ENCODE results near the gene OPCML.

DNA sequence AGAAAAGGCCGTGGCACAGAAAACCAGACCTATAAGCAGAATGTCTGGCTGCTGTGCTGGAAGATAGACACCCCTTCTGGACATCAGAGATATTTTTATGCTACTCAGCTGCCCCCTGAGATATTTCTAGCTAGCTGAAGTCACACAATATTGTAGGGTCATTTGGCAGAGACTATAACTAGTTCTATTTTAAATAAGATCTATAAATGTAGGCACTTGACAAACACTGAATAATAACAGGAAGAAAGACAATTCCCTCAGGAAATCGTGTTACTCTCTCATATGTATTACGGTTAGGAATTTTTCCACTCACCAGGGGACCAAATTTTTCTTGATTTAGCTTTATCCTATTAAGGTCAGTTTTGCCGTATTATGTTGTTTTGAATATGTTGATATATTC lies 845.4 kb downstream of the OPCML start:
- TF ChIP-seq, protein P1, sequence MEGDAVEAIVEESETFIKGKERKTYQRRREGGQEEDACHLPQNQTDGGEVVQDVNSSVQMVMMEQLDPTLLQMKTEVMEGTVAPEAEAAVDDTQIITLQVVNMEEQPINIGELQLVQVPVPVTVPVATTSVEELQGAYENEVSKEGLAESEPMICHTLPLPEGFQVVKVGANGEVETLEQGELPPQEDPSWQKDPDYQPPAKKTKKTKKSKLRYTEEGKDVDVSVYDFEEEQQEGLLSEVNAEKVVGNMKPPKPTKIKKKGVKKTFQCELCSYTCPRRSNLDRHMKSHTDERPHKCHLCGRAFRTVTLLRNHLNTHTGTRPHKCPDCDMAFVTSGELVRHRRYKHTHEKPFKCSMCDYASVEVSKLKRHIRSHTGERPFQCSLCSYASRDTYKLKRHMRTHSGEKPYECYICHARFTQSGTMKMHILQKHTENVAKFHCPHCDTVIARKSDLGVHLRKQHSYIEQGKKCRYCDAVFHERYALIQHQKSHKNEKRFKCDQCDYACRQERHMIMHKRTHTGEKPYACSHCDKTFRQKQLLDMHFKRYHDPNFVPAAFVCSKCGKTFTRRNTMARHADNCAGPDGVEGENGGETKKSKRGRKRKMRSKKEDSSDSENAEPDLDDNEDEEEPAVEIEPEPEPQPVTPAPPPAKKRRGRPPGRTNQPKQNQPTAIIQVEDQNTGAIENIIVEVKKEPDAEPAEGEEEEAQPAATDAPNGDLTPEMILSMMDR (IDR thresholded peaks at IDR 0.05; ENCODE audit: insufficient read depth, low read length): no peak
- no peak for TF ChIP-seq POLR2AphosphoS5 (IDR thresholded peaks at IDR 0.05; ENCODE audit: low read depth)
- TF ChIP-seq, protein P2, sequence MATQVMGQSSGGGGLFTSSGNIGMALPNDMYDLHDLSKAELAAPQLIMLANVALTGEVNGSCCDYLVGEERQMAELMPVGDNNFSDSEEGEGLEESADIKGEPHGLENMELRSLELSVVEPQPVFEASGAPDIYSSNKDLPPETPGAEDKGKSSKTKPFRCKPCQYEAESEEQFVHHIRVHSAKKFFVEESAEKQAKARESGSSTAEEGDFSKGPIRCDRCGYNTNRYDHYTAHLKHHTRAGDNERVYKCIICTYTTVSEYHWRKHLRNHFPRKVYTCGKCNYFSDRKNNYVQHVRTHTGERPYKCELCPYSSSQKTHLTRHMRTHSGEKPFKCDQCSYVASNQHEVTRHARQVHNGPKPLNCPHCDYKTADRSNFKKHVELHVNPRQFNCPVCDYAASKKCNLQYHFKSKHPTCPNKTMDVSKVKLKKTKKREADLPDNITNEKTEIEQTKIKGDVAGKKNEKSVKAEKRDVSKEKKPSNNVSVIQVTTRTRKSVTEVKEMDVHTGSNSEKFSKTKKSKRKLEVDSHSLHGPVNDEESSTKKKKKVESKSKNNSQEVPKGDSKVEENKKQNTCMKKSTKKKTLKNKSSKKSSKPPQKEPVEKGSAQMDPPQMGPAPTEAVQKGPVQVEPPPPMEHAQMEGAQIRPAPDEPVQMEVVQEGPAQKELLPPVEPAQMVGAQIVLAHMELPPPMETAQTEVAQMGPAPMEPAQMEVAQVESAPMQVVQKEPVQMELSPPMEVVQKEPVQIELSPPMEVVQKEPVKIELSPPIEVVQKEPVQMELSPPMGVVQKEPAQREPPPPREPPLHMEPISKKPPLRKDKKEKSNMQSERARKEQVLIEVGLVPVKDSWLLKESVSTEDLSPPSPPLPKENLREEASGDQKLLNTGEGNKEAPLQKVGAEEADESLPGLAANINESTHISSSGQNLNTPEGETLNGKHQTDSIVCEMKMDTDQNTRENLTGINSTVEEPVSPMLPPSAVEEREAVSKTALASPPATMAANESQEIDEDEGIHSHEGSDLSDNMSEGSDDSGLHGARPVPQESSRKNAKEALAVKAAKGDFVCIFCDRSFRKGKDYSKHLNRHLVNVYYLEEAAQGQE (IDR thresholded peaks at IDR 0.05; ENCODE audit: insufficient replicate concordance, low read depth): no peak

All from HL-60 (cell line).